Liver (tissue), 9 donors: Measurements from ENCODE around the gene LSR. TPM values are rescaled to one million over a fixed set of nuclear protein-coding genes. Genes with fewer than 3 reads are reported as not detected.
A peak's percentile ranks its signal among the peaks of the same experiment; 100 is the strongest.

Source experiments
- DNase-seq: peaks from one replicate; pipeline ENCODE4 v3.0.0-alpha.2; 2017; ENCODE audit warnings: low spot score
- H3K27ac ChIP-seq, 2 donors: one replicate each; pipeline ENCODE4 v1.7.0; 2013; ENCODE audit warnings: inconsistent platforms in 2 of 2, low read length in 2 of 2, control low read depth in 1 of 2, low read depth in 1 of 2, mild to moderate bottlenecking in 1 of 2
- H3K27me3 ChIP-seq, 4 donors: one replicate each; pipeline versions ENCODE4 v1.6.1 to v1.7.0; 2013; ENCODE audit warnings: low read length in 3 of 4, inconsistent platforms in 1 of 4, mild to moderate bottlenecking in 1 of 4, moderate library complexity in 1 of 4; ENCODE audit not compliant: control insufficient read depth in 4 of 4, insufficient read depth in 4 of 4
- H3K36me3 ChIP-seq, 4 donors: one replicate each; pipeline versions ENCODE4 v1.6.1 to v1.7.0; 2013; ENCODE audit warnings: low read length in 3 of 4, mild to moderate bottlenecking in 3 of 4, low read depth in 1 of 4, moderate library complexity in 1 of 4; ENCODE audit not compliant: control insufficient read depth in 4 of 4, insufficient read depth in 3 of 4
- H3K4me1 ChIP-seq, 4 donors: one replicate each; pipeline versions ENCODE4 v1.6.1 to v1.7.0; 2013; ENCODE audit warnings: low read length in 3 of 4, mild to moderate bottlenecking in 3 of 4, moderate library complexity in 1 of 4; ENCODE audit not compliant: control insufficient read depth in 4 of 4, insufficient read depth in 4 of 4
- H3K4me3 ChIP-seq, 3 donors: one replicate each; pipeline versions ENCODE4 v1.6.1 to v1.7.0; 2013; ENCODE audit warnings: low read length in 3 of 3, control low read depth in 1 of 3, low read depth in 1 of 3, mild to moderate bottlenecking in 1 of 3
- H3K9ac ChIP-seq, 2 donors: one replicate each; pipeline ENCODE4 v1.7.0; 2013; ENCODE audit warnings: low read length in 2 of 2, mild to moderate bottlenecking in 2 of 2, moderate library complexity in 2 of 2, control low read depth in 1 of 2, low read depth in 1 of 2
- H3K9me3 ChIP-seq, 4 donors: one replicate each; pipeline versions ENCODE4 v1.6.1 to v1.7.0; 2013; ENCODE audit warnings: low read length in 3 of 4; ENCODE audit not compliant: control insufficient read depth in 4 of 4
- EGR1 ChIP-seq, 2 donors: IDR thresholded peaks; 2 replicates each; pipeline ENCODE4 v1.6.1; 2016 to 2018; ENCODE audit warnings: antibody characterized with exemption in 2 of 2, low read depth in 2 of 2
- FOXA1 ChIP-seq: IDR thresholded peaks from 2 replicates; pipeline ENCODE4 v1.6.1; 2016; ENCODE audit warnings: antibody characterized with exemption
- FOXA2 ChIP-seq: IDR thresholded peaks from 2 replicates; pipeline ENCODE4 v1.6.1; 2016; ENCODE audit warnings: antibody characterized with exemption
- GABPA ChIP-seq, 2 donors: IDR thresholded peaks in 1 of 2; conservative IDR thresholded peaks in 1 of 2; 2 replicates each; pipeline ENCODE4 v1.6.1; 2016; ENCODE audit warnings: antibody characterized with exemption in 2 of 2, mild to moderate bottlenecking in 1 of 2, moderate library complexity in 1 of 2
- HNF4A ChIP-seq, 2 donors: conservative IDR thresholded peaks; 2 replicates each; pipeline ENCODE4 v1.6.1; 2016; ENCODE audit warnings: antibody characterized with exemption in 2 of 2, mild to moderate bottlenecking in 2 of 2
- JUND ChIP-seq, 2 donors: IDR thresholded peaks; 2 replicates each; pipeline ENCODE4 v1.6.1; 2016; ENCODE audit warnings: antibody characterized with exemption in 2 of 2
- RAD21 ChIP-seq, 2 donors: IDR thresholded peaks; 2 replicates each; pipeline ENCODE4 v1.6.1; 2016; ENCODE audit warnings: antibody characterized with exemption in 2 of 2, mild to moderate bottlenecking in 2 of 2
- RXRA ChIP-seq, 2 donors: IDR thresholded peaks; 2 replicates each; pipeline ENCODE4 v1.6.1; 2017 to 2018; ENCODE audit warnings: antibody characterized with exemption in 2 of 2, mild to moderate bottlenecking in 1 of 2
- SP1 ChIP-seq: IDR thresholded peaks from 2 replicates; pipeline ENCODE4 v1.6.1; 2018; ENCODE audit warnings: antibody characterized with exemption, mild to moderate bottlenecking
- TAF1 ChIP-seq: conservative IDR thresholded peaks from 2 replicates; pipeline ENCODE4 v1.6.1; 2016; ENCODE audit warnings: antibody characterized with exemption, mild to moderate bottlenecking
- YY1 ChIP-seq: IDR thresholded peaks from 2 replicates; pipeline ENCODE4 v1.6.1; 2016; ENCODE audit warnings: antibody characterized with exemption, mild to moderate bottlenecking
- WGBS: extraction: QIAGEN DNeasy Blood & Tissue Kit; methylation state at CpG from one replicate; pipeline ENCODE4 v1.1.7; 2013; 5-methylcytosine and 5-hydroxymethylcytosine counted together
- polyA plus RNA-seq, 2 donors: library from polyadenylated mRNA; stranded (reverse) in 1 of 2; unstranded in 1 of 2; fragments of 200-250 nt in 1 of 2; fragments of >200 nt in 1 of 2; fragmentation: Nextera tagmentation in 1 of 2; extraction: Ambion mirVana in 1 of 2; gene quantifications; one replicate each; pipeline versions ENCODE4 v1.2.1 to v1.2.3, GENCODE V29; 2013 to 2015
- total RNA-seq, 2 donors: library from RNA; depleted of rRNA; stranded (reverse); fragments of >200 nt; gene quantifications; one replicate each; pipeline ENCODE4 v1.2.3, GENCODE V29; 2014
- TF ChIP-seq, protein P1 (sequence below): IDR thresholded peaks from 2 replicates; pipeline ENCODE4 v1.6.1; 2016; ENCODE audit warnings: antibody characterized with exemption, mild to moderate bottlenecking
- TF ChIP-seq, protein P2 (sequence below): IDR thresholded peaks from 2 replicates; pipeline ENCODE4 v1.6.1; 2016; ENCODE audit warnings: antibody characterized with exemption
- TF ChIP-seq, protein P3 (sequence below): IDR thresholded peaks from 2 replicates; pipeline ENCODE4 v1.6.1; 2016; ENCODE audit warnings: antibody characterized with exemption
- TF ChIP-seq, protein P4 (sequence below): fragments of 150-350 bp; IDR thresholded peaks from 2 replicates; pipeline ENCODE4 v1.5.1; 2017; ENCODE audit warnings: improper control_type of control experiment, low read depth, low read length; ENCODE audit not compliant: missing input control
- TF ChIP-seq, protein P5 (sequence below): IDR thresholded peaks from 2 replicates; pipeline ENCODE4 v1.6.1; 2016; ENCODE audit warnings: antibody characterized with exemption
- donor health status: healthy.
- donor health status: healthy.
- donor health status: healthy.
- donor health status: healthy.
- donor health status: healthy.

LSR gene
- total and polyA plus RNA-seq, 4 donors, result 33.7 to 150 (median 48.0) TPM

DNA sequence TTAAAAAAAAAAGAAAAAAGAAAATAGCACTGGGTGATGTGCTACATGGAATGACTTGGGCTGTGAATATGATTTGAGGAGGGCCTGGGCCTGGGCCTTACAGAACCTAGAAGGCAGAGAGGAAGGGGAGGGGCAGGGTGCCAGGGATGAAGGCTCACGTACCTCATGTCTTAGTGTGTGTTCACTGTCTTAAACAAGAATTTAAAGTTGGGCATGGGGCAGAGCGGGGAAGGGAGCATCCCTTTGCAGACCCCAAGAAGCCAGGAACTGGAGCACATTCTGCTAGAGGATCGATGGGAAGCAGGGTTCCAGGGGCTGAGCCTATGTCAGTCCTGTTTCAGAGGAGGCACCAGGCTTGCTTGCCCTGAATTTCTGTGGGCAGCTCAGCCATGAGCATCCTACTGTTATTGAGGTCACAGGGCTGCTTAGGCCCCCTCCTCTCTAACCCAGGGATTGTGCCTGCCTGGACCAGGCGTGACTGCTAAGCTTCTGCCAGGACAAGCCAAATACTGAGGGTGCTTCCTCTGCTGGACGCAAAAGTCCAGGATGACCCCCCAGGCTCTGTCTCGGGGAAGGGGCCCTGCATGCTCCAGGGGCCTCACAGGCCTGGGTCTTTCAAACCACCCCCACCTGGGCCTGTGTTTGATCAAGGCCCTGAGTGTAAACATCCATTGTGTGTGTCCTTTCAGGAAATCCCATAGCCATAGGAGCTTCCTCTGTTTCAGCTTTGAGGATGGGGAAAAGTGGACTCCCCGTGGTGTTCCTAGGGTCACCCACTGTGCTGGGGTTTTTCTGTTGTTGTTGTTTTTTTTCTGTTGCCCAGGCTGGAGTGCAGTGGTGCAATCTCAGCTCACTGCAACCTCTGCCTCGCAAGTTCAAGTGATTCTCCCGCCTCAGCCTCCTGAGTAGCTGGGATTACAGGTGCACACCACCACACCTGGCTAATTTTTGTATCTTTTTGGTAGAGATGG, 4.8 kb downstream of the LSR start:
- no peak overlapping the region for H3K9ac ChIP-seq
- WGBS, result 86% methylated on average over 9 of the region's 9 CpGs
- no peak for DNase-seq

DNA sequence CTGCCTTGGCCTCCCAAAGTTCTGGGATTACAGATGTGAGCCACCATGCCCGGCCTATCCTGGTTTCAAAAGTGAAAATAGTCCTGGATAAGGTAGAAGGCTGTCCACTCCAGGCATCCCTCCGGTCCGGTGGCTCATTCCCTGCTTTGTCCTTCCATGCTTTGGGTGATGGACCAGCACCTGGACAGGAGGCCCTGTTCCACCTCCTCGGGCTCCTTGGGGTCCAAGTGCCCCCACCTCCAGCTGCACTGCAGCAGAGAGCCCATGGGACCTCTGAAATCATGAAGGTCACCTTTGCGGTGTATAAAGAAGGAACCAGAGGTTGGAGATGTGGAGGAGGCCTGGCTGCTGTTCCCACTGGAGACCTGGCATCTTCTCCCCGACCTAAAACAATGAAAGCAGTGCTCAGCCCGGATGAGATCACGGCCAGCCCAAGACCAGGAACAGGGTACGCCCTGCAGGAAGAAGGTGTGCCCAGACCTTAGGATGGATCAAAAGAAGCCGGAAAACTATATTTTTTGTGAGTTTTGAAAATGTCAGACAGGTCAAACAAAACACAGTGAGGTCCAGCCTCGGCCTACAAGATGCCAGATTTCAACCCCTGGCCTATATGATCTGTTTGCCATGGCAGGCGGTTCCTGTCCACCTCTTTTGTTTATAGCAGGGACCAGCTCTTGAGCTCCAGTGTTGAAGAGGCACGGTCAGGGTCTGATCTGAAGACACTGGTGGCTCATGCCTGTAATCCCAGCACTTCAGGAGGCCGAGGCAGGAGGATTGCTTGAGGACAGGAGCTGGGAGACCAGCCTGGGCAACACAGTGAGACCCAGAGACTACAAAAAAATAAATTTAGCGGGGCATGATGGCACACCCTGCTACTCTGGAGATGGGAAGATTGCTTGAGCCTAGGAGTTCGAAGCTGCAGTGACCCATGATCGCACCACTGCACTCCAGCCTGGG, 5.8 kb downstream of the LSR start:
- Histone ChIP-seq H3K27ac (peak overlapping the region in 1 of 2 donors; percentile 12), H3K4me1 (peaks cover 6 to 81% (median 53%) of the 10 kb centered on the region in 4 donors), H3K9ac (no peak overlapping the region), H3K9me3 (no peaks in the 10 kb centered on the region), H3K4me3 (no peak overlapping the region), H3K27me3 (no peaks in the 10 kb centered on the region), H3K36me3 (peaks cover 3 to 15% (median 6%) of the 10 kb centered on the region in 4 donors)
- 93% methylated on average over 17 of the region's 17 CpGs for WGBS
- no peak for DNase-seq
- TF ChIP-seq JUND (IDR thresholded peaks at IDR 0.05) (no peak), HNF4A (conservative IDR thresholded peaks at IDR 0.05) (no peak), GABPA (IDR thresholded peaks at IDR 0.05 in 1 of 2, conservative IDR thresholded peaks at IDR 0.05 in 1 of 2) (no peak), RAD21 (IDR thresholded peaks at IDR 0.05) (no peak), YY1 (no peak), FOXA2 (no peak), SP1 (no peak), TAF1 (no peak), RXRA (IDR thresholded peaks at IDR 0.05) (no peak), FOXA1 (no peak), EGR1 (IDR thresholded peaks at IDR 0.05; ENCODE audit: low read depth in 2 of 2) (no peak)
- TF ChIP-seq, protein P1, sequence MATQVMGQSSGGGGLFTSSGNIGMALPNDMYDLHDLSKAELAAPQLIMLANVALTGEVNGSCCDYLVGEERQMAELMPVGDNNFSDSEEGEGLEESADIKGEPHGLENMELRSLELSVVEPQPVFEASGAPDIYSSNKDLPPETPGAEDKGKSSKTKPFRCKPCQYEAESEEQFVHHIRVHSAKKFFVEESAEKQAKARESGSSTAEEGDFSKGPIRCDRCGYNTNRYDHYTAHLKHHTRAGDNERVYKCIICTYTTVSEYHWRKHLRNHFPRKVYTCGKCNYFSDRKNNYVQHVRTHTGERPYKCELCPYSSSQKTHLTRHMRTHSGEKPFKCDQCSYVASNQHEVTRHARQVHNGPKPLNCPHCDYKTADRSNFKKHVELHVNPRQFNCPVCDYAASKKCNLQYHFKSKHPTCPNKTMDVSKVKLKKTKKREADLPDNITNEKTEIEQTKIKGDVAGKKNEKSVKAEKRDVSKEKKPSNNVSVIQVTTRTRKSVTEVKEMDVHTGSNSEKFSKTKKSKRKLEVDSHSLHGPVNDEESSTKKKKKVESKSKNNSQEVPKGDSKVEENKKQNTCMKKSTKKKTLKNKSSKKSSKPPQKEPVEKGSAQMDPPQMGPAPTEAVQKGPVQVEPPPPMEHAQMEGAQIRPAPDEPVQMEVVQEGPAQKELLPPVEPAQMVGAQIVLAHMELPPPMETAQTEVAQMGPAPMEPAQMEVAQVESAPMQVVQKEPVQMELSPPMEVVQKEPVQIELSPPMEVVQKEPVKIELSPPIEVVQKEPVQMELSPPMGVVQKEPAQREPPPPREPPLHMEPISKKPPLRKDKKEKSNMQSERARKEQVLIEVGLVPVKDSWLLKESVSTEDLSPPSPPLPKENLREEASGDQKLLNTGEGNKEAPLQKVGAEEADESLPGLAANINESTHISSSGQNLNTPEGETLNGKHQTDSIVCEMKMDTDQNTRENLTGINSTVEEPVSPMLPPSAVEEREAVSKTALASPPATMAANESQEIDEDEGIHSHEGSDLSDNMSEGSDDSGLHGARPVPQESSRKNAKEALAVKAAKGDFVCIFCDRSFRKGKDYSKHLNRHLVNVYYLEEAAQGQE, result no peak
- TF ChIP-seq, protein P2, sequence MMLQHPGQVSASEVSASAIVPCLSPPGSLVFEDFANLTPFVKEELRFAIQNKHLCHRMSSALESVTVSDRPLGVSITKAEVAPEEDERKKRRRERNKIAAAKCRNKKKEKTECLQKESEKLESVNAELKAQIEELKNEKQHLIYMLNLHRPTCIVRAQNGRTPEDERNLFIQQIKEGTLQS, result no peak
- TF ChIP-seq, protein P3, sequence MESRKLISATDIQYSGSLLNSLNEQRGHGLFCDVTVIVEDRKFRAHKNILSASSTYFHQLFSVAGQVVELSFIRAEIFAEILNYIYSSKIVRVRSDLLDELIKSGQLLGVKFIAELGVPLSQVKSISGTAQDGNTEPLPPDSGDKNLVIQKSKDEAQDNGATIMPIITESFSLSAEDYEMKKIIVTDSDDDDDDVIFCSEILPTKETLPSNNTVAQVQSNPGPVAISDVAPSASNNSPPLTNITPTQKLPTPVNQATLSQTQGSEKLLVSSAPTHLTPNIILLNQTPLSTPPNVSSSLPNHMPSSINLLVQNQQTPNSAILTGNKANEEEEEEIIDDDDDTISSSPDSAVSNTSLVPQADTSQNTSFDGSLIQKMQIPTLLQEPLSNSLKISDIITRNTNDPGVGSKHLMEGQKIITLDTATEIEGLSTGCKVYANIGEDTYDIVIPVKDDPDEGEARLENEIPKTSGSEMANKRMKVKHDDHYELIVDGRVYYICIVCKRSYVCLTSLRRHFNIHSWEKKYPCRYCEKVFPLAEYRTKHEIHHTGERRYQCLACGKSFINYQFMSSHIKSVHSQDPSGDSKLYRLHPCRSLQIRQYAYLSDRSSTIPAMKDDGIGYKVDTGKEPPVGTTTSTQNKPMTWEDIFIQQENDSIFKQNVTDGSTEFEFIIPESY, result no peak
- TF ChIP-seq, protein P4, sequence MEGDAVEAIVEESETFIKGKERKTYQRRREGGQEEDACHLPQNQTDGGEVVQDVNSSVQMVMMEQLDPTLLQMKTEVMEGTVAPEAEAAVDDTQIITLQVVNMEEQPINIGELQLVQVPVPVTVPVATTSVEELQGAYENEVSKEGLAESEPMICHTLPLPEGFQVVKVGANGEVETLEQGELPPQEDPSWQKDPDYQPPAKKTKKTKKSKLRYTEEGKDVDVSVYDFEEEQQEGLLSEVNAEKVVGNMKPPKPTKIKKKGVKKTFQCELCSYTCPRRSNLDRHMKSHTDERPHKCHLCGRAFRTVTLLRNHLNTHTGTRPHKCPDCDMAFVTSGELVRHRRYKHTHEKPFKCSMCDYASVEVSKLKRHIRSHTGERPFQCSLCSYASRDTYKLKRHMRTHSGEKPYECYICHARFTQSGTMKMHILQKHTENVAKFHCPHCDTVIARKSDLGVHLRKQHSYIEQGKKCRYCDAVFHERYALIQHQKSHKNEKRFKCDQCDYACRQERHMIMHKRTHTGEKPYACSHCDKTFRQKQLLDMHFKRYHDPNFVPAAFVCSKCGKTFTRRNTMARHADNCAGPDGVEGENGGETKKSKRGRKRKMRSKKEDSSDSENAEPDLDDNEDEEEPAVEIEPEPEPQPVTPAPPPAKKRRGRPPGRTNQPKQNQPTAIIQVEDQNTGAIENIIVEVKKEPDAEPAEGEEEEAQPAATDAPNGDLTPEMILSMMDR, result no peak

More for the DNA sequence above, 4.8 kb downstream of the LSR start:
- Histone ChIP-seq H3K9me3 (no peaks in the 10 kb centered on the region), H3K27me3 (no peaks in the 10 kb centered on the region), H3K36me3 (peaks cover 3 to 15% (median 6%) of the 10 kb centered on the region in 4 donors), H3K27ac (no peak overlapping the region), H3K4me1 (peaks cover 6 to 74% (median 48%) of the 10 kb centered on the region in 4 donors), H3K4me3 (no peak overlapping the region)
- TF ChIP-seq, protein P3, result no peak
- TF ChIP-seq EGR1 (IDR thresholded peaks at IDR 0.05; ENCODE audit: low read depth in 2 of 2) (no peak), RXRA (IDR thresholded peaks at IDR 0.05) (no peak), TAF1 (no peak), GABPA (IDR thresholded peaks at IDR 0.05 in 1 of 2, conservative IDR thresholded peaks at IDR 0.05 in 1 of 2) (no peak)
- TF ChIP-seq, protein P5, sequence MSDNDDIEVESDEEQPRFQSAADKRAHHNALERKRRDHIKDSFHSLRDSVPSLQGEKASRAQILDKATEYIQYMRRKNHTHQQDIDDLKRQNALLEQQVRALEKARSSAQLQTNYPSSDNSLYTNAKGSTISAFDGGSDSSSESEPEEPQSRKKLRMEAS, result no peak
